ENCODE measurements around the gene FBXO3. TPM values are rescaled to one million over a fixed set of nuclear protein-coding genes. Genes with fewer than 3 reads are reported as not detected.

Gene FBXO3
- total and polyA plus RNA-seq, 9 of the 15 experiments (the other 6 are each of a cell fraction or from before 2014, with no cell fraction given) = 11.6 to 59.3 (median 29.2) TPM

DNA sequence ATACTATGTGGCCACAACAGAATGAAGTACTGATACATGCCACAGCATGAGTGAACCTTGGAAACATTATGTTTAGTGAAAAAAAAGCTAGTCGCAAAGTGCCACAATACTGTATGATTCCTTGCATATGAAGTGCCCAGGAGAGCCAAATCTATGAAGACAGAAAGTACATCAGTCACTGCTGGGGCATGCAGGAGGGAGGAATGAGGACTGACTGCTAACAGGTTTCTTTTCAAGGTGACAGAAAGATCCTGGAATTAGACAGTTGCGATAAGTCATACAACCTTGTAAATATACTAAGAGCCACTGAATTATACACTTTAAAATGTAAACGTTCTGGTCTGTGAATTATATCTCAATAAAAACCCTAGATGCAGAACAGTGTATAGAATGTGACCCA lies 61.9 kb downstream of the FBXO3 start:
- in situ Hi-C loops (cut with MboI) (no loop called here), intact Hi-C loops (cut with micrococcal nuclease) (no loop called here)
- TF ChIP-seq KDM2B (CRISPR knock-in tag; IDR thresholded peaks at IDR 0.05) (no peak), HNRNPH1 (optimal IDR thresholded peaks at IDR 0.05; ENCODE audit: low read depth, low read length) (no peak), TRIM28 (IDR thresholded peaks at IDR 0.05) (no peak), EZH2 (IDR thresholded peaks at IDR 0.05; ENCODE audit: borderline replicate concordance, low read depth, low read length) (no peak), PML (IDR thresholded peaks at IDR 0.05; ENCODE audit: low read length) (no peak), FOXK2 (conservative IDR thresholded peaks at IDR 0.05 in 1 of 2, IDR thresholded peaks at IDR 0.05 in 1 of 2; ENCODE audit: low read depth in 2 of 2) (no peak), SIX5 (IDR thresholded peaks at IDR 0.05; ENCODE audit: borderline replicate concordance in 1 of 2, insufficient read depth in 1 of 2, low read depth in 1 of 2, low read length in 2 of 2) (no peak), EGR1 (conservative IDR thresholded peaks at IDR 0.05) (no peak)
- TF ChIP-seq, protein P1, sequence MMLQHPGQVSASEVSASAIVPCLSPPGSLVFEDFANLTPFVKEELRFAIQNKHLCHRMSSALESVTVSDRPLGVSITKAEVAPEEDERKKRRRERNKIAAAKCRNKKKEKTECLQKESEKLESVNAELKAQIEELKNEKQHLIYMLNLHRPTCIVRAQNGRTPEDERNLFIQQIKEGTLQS (IDR thresholded peaks at IDR 0.05) = no peak
- TF ChIP-seq, protein P1 (CRISPR knock-in tag; conservative IDR thresholded peaks at IDR 0.05) = no peak
- TF ChIP-seq, protein P2, sequence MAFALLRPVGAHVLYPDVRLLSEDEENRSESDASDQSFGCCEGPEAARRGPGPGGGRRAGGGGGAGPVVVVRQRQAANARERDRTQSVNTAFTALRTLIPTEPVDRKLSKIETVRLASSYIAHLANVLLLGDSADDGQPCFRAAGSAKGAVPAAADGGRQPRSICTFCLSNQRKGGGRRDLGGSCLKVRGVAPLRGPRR (CRISPR knock-in tag; IDR thresholded peaks at IDR 0.05) = no peak
- TF ChIP-seq, protein P3, sequence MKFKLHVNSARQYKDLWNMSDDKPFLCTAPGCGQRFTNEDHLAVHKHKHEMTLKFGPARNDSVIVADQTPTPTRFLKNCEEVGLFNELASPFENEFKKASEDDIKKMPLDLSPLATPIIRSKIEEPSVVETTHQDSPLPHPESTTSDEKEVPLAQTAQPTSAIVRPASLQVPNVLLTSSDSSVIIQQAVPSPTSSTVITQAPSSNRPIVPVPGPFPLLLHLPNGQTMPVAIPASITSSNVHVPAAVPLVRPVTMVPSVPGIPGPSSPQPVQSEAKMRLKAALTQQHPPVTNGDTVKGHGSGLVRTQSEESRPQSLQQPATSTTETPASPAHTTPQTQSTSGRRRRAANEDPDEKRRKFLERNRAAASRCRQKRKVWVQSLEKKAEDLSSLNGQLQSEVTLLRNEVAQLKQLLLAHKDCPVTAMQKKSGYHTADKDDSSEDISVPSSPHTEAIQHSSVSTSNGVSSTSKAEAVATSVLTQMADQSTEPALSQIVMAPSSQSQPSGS (CRISPR knock-in tag; IDR thresholded peaks at IDR 0.05) = no peak
- no peak for ATAC-seq
- Histone ChIP-seq H3K4me1 (replicated peaks in 1 of 2; ENCODE audit: control insufficient read depth in 2 of 2, insufficient read depth in 2 of 2, low read length in 2 of 2) (peaks cover 0 to 4% of the 10 kb centered on the region in 2 experiments; a peak in 3 of 5 replicates), H3K27ac (ENCODE audit: extremely low read depth, low read depth, low read length) (no peak overlapping the region), H3K4me2 (ENCODE audit: insufficient read depth, low read length) (no peak overlapping the region), H4K20me1 (replicated peaks; ENCODE audit: control insufficient read depth, insufficient read depth, low read length) (no peaks in the 10 kb centered on the region), H3K4me3 (no peak overlapping the region), H3K79me2 (ENCODE audit: control insufficient read depth, insufficient read depth, low read length) (peaks cover 11% of the 10 kb centered on the region; the same call in 1 of the 3 replicates), H2AFZ (ENCODE audit: low read depth, low read length) (no peak overlapping the region), H3K9me1 (ENCODE audit: control insufficient read depth, insufficient read depth, low read length) (peaks cover 4% of the 10 kb centered on the region), H3K9me3 (replicated peaks; ENCODE audit: control insufficient read depth, insufficient read depth, low read depth, low read length) (no peaks in the 10 kb centered on the region), H3K36me3 (ENCODE audit: control insufficient read depth, insufficient read depth, low read length) (peaks cover 86% of the 10 kb centered on the region), H3K27me3 (ENCODE audit: control insufficient read depth in 2 of 2, insufficient read depth in 2 of 2, low read length in 2 of 2) (no peaks in the 10 kb centered on the region), H3K9ac (ENCODE audit: insufficient read depth in 1 of 2, low read depth in 2 of 2, low read length in 2 of 2) (no peak overlapping the region)
- FAIRE-seq = no peak
- BruUV-seq (replicated peaks) = no TSS peak
- WGBS (ENCODE audit: insufficient coverage, low coverage, missing lambda C conversion rate) = 70% methylated on average over 3 of the region's 3 CpGs
- ChIA-PET CTCF (ENCODE audit: low intra/inter-chr PET ratio) (interaction anchor here (0.7 kb wide), 1 partner anchor 9 kb away, joined by 3 read pairs; no protein-coding TSS in a partner anchor), POLR2A (no interaction called here)
- DNase-seq (ENCODE audit: extremely low read depth in 1 of 4, low spot score in 3 of 4) = no peak
